GM19193 (cell line): ENCODE data around the gene KIF1C.

Experiments used
- POLR2A ChIP-seq: IDR thresholded peaks from 4 replicates; pipeline ENCODE4 v1.6.1; 2011; ENCODE audit not compliant: insufficient read depth, insufficient read length; ENCODE audit errors: extremely low read depth

The KIF1C gene

DNA sequence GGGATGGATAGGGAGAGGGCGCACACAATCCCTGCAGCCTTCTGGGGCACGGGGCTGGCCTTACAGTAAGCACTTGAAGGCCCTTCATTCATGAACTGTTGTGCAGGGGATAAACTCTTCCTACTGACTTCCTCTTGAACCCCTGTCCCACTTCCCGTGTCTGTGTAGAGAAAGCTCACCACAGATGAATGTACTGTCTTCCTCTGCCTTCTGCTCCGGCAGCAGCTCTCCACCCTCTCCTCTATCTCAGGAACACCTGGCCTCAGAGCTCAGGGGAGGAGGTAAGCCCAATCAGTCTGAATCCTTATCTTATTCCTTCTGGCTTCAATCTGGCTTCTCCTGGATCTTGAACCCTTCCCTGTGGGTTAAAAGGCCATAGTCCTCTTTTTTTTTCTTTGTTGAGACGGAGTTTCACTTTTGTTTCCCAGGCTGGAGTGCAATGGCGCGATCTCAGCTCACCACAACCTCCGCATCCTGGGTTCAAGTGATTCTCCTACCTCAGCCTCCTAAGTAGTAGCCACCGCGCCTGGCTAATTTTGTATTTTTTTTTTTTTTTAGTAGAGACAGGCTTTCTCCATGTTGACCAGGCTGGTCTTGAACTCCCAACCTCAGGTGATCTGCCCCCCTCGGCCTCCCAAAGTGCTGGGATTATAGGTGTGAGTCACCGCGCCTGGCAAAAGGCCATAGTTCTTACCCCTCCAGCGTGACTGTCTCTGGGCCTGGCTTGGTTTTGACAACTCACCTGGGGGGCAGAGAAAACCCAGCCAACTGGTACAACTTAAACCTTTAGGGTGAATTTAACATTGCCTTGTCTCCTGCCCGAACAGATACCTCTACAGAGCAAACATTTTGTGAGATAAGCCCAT lies 44.6 kb downstream of the KIF1C start:
- no peak for TF ChIP-seq POLR2A

DNA sequence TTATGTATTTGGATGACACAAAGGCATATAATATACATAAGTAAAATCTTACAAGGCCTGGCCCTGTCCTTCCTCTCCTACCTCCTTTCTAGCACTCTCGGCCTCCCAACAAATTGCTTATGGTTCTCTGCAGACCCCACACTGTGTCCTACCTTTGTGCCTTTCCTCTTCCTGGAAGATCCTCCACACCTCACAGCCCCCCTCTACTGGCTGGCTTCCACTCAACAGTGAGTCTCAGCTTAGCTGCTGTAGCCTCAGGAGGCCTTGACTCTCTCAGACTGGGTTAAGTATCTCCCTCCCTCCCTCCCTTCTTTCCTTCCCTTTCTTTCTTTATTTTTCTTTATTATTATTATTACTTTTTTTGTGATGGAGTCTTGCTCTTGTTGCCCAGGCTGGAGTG lies 45.8 kb downstream of the KIF1C start:
- TF ChIP-seq POLR2A: no peak

DNA sequence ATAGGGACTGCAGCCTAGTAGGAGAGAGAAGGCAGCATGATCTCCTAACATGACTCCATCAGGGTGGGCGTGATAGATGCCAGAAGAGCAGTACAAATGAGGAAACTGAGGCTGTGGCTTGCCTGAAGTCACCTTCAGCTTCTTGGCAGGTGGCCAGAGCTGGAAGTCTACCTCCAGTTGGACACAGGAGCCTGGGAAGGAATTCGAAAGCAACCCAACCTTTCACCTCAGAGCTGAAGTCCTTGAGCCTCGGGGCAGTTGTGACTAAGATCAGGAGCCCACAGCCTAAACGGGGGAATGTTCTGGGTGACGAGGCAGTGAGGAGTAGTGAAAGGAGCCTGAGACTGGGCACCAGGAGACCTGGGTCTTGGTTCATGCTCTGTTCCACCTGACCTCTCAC lies 46.9 kb downstream of the KIF1C start:
- TF ChIP-seq POLR2A: no peak

DNA sequence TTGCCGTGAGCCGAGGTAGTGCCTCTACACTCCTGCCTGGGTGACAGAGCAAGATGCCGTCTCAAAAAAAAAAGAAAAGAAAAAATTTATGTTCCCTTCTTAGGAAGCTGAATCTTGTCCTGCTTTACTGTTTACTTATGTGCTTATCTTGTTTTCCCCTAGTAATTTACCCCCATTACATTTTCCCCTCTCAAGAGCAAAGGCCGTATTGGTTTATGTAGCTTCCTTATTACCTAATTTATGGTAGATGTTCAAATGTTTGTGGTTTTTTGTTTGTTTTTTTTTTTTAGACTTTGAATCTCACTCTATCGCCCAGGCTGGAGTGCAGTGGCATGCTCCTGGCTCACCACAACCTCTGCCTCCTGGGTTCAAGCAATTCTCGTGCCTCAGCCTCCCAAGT lies 47.7 kb downstream of the KIF1C start:
- no peak for TF ChIP-seq POLR2A

DNA sequence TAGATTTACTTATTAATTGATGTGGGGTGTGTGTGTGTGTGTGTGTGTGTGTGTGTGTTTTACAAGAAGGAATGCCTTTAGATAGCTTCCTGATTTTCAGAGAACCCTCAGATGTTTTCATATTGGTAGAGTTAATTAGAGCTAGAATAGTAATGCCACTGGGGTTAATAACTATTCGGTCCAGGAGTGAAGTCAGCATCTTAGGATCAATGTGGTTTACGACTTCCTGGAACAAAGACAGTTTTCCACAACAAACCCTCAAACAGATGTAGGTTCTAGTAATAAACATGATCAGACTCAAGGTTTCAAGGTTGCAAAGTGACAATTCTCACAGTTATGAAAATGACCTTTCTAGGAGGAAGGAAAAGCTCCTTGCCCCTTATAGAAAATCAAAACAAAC lies 49.7 kb downstream of the KIF1C start:
- no peak for TF ChIP-seq POLR2A

DNA sequence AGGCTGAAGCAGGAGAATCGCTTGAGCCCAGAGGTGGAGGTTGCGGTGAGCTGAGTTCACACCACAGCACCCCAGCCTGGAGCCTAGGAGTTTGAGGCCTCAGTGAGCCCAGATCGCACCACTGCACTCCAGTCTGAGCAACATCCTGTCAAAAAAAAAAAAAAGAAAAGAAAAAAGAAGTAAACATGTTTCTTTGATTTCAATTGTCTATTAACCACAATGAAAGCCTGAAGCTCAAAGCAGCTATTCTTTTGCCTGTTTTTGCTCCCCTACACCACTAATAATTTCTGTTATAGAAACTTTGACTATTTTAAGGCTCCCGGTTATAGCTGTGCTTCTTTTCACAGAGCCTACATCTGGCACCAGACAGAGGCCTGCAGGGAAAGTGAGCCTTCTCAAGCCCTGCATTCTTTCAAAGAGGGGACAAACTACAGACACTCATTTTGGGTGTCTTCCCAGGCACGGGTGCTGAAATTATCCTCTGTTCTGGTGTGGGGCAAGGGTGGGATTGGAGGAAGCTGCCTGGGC lies 51.6 kb downstream of the KIF1C start:
- no peak for TF ChIP-seq POLR2A

DNA sequence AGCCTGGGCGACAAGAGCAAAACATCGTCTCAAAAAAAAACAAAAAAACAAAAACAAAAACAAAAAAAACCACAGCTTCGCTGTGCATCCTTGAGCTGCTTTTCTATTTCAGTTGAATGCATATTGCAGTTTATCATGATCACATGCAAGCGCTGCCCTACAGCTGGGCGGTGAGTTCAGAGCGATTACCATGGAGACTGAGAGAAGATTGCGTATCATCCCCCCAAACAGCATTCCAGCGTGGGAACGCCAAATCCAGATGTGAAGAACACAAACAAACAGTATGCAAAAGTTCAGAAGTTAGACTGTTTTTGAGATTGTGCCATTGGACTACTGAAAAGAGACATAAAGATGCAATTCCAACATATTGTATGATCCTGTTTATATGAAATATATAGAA lies 52.5 kb downstream of the KIF1C start:
- TF ChIP-seq POLR2A: no peak

DNA sequence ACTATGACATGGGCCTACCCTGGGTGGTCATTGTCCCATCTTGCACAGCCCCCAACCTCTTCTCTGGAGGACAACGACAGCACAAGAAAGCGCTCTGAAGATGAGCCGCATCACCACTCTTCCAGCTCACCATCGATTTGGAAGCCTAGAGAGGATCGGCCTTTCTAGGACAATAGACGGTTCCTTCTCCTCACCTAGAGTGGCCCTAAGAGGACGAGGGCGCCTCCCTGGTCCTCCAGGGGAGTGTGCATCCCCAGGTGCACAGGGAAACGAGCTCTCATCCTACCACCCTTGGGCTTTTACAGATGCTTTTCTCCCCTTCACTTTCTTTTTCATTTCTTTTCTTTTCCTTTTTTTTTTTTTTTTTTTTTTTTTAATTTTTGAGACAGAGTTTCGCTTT lies 57.8 kb downstream of the KIF1C start:
- no peak for TF ChIP-seq POLR2A

DNA sequence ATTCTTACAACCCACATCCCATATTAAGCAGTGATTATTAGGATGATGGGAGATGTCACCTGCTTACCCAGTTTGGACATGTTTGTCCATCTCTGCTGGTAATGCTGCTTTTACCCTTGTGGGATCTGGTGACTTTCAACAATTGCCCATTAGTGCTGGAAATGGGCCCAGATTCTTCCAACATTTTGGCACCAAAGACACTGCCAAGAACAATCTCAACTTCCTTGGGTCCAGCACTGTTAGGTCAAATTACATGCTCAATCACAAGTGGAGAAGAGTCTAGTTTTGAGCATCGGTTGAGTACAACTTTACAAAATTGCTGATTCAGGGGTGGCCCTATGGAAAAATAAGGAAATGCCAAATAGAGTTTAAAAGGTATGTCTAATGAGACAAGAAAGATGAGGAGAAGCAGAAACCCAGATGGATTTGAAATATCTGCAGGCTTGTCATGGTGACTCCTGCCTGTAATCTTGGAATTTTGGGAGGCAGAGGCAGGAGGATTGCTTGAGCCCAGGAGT lies 67.5 kb downstream of the KIF1C start:
- no peak for TF ChIP-seq POLR2A

DNA sequence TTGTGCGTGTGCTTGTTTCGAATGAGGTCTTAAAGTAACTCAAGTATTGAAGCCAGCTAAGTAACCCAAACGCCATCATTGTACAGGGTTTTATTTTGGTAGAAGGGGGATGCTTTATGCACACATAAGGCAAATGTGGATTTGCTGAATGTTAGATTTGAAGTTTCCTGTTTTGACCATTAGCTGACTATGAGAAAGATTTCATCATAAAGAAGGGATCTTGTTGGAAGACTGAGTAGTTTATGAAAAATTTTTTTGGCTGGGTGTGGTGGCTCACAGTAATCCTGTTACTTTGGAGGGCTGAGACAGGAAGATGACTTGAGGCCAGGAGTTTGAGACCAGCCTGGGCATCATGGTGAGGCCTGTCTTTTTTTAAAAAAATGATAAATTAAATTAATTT lies 70.5 kb downstream of the KIF1C start:
- no peak for TF ChIP-seq POLR2A

DNA sequence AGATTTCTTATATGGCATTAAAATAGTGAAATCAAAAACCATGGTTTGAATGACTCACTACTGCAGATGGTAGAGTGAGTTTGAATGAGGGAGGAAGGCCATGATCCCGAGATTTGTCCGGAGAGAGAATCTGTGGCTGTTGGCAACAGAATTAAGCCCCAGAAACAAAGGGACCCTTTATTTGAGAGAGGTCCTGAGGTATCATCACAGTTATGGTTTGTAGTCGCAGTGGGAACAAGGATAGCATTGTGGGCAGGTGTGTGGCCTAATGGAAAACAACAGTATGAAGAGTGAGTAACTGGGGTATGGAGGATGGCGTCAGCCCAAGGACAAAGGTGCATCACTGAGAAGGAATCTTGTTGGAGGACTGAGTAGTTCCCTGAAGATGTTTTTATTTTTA lies 72.0 kb downstream of the KIF1C start:
- no peak for TF ChIP-seq POLR2A

DNA sequence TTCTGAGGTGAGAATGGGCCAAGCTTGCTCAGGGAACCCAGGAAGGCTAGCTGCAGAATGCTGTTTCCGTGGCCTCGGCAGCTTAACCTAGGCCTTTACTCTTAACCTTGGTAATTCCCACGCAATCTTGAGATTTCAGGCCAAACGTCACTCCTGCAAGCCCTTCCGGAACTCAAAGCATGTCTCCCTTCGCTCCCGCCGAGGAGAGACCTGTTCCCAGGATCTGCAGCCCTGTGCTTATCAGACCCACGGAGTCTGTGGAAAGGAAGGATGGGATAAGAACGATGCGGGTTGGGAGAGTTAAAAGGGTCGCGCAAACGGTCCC lies 80.0 kb downstream of the KIF1C start:
- TF ChIP-seq POLR2A: no peak
